IMR-90 (cell line): Measurements from ENCODE around the gene MSANTD4. TPM values are rescaled to one million over a fixed set of nuclear protein-coding genes. Genes with fewer than 3 reads are reported as not detected.

Source experiments
- ATAC-seq: fragments of 200-7000 bp; cut with Tn5 transposase; 2 replicates; pipeline ENCODE4 v1.9.1; 2020; ENCODE audit warnings: low read depth, mild to moderate bottlenecking, moderate library complexity
- BruUV-seq: library from RNA; stranded (reverse); fragments of 400-500 nt; replicated peaks from 2 replicates; lab custom pipeline; 2021; lab: Mats Ljungman, UMichigan
- CTCF ChIA-PET: fragments of 300-600 bp; formaldehyde crosslinking; extraction: SDS; loops from one replicate; lab custom pipeline; 2021; ENCODE audit warnings: antibody characterized with exemption; lab: Yijun Ruan, JAX
- POLR2A ChIA-PET: fragments of 300-600 bp; sonication (Branson Sonifier 250); formaldehyde crosslinking; loops from one replicate; lab custom pipeline; 2022; ENCODE audit warnings: antibody characterized with exemption; ENCODE audit not compliant: unreplicated experiment; lab: Charles Lee
- DNase-seq: peaks from one replicate; pipeline ENCODE4 v3.0.0; 2013
- H2AFZ ChIP-seq: replicated peaks from 2 replicates; pipeline ENCODE3; 2013; ENCODE audit warnings: low read length, mild to moderate bottlenecking; ENCODE audit not compliant: poor library complexity
- H2AK5ac ChIP-seq: 2 replicates; pipeline ENCODE4 v1.6.1; 2013; ENCODE audit warnings: low read depth, low read length, inconsistent platforms
- H2AK9ac ChIP-seq: replicated peaks from 2 replicates; pipeline ENCODE3; 2013; ENCODE audit warnings: mild to moderate bottlenecking, low read depth, low read length, moderate library complexity; ENCODE audit not compliant: poor library complexity
- H2BK120ac ChIP-seq: 2 replicates; pipeline ENCODE4 v1.6.1; 2013; ENCODE audit warnings: low read depth, low read length, inconsistent platforms
- H2BK15ac ChIP-seq: 3 replicates; pipeline ENCODE4 v1.6.1; 2013; ENCODE audit warnings: low read depth, low read length, inconsistent platforms
- H2BK20ac ChIP-seq: 2 replicates; pipeline ENCODE4 v1.6.1; 2013; ENCODE audit warnings: low read depth, mild to moderate bottlenecking, inconsistent platforms, low read length, moderate library complexity
- H2BK5ac ChIP-seq: 2 replicates; pipeline ENCODE4 v1.6.1; 2013; ENCODE audit warnings: mild to moderate bottlenecking, low read depth, low read length, inconsistent platforms; ENCODE audit not compliant: poor library complexity, severe bottlenecking
- H3K14ac ChIP-seq: replicated peaks from 2 replicates; pipeline ENCODE4 v1.6.1; 2013; ENCODE audit warnings: low read depth, low read length, inconsistent platforms
- H3K18ac ChIP-seq: 2 replicates; pipeline ENCODE4 v1.6.1; 2013; ENCODE audit warnings: low read depth, low read length, control low read depth
- H3K23ac ChIP-seq: 2 replicates; pipeline ENCODE4 v1.6.1; 2013; ENCODE audit warnings: low read depth, low read length, inconsistent platforms
- H3K27ac ChIP-seq: 2 replicates; pipeline ENCODE4 v1.5.1; 2013; ENCODE audit warnings: mild to moderate bottlenecking, control low read depth, low read length; ENCODE audit not compliant: insufficient read depth
- H3K27me3 ChIP-seq: 2 replicates; pipeline ENCODE4 v1.6.1; 2013; ENCODE audit warnings: low read length; ENCODE audit not compliant: control insufficient read depth, insufficient read depth
- H3K36me3 ChIP-seq: 2 replicates; pipeline ENCODE4 v1.6.1; 2013; ENCODE audit warnings: low read length, mixed read lengths; ENCODE audit not compliant: control insufficient read depth, insufficient read depth
- H3K4ac ChIP-seq: 2 replicates; pipeline ENCODE4 v1.6.1; 2013; ENCODE audit warnings: low read depth, low read length, inconsistent platforms
- H3K4me1 ChIP-seq: 2 replicates; pipeline ENCODE4 v1.6.1; 2013; ENCODE audit warnings: low read length, mixed read lengths; ENCODE audit not compliant: control insufficient read depth, insufficient read depth
- H3K4me2 ChIP-seq: 2 replicates; pipeline ENCODE4 v1.6.1; 2013; ENCODE audit warnings: low read depth, mild to moderate bottlenecking, control low read depth, low read length, moderate library complexity
- H3K4me3 ChIP-seq: 2 replicates; pipeline ENCODE4 v1.5.1; 2013; ENCODE audit warnings: low read depth, mild to moderate bottlenecking, control low read depth, low read length, moderate library complexity; ENCODE audit not compliant: insufficient read depth
- H3K56ac ChIP-seq: 2 replicates; pipeline ENCODE4 v1.6.1; 2013; ENCODE audit warnings: low read length, inconsistent platforms; ENCODE audit not compliant: insufficient read depth; ENCODE audit errors: extremely low read depth
- H3K79me1 ChIP-seq, 2 experiments: 2 replicates each; pipeline ENCODE4 v1.6.1; 2013; ENCODE audit warnings: low read length in 2 of 2, inconsistent platforms in 1 of 2, low read depth in 1 of 2
- H3K9ac ChIP-seq: 2 replicates; pipeline ENCODE4 v1.6.1; 2013; ENCODE audit warnings: low read depth, low read length, control low read depth
- H3K9me1 ChIP-seq: 2 replicates; pipeline ENCODE4 v1.6.1; 2013; ENCODE audit warnings: low read length, inconsistent platforms; ENCODE audit not compliant: insufficient read depth
- H3K9me3 ChIP-seq: 2 replicates; pipeline ENCODE4 v1.6.1; 2013; ENCODE audit warnings: low read length; ENCODE audit not compliant: control insufficient read depth, insufficient read depth
- H4K20me1 ChIP-seq: 2 replicates; pipeline ENCODE4 v1.6.1; 2013; ENCODE audit warnings: low read length, inconsistent platforms; ENCODE audit not compliant: insufficient read depth
- H4K5ac ChIP-seq: 2 replicates; pipeline ENCODE4 v1.6.1; 2013; ENCODE audit warnings: mild to moderate bottlenecking, low read depth, low read length, control low read depth
- H4K8ac ChIP-seq, 2 experiments: 2 replicates each; pipeline ENCODE4 v1.6.1; 2013; ENCODE audit warnings: low read depth in 2 of 2, low read length in 2 of 2, control low read depth in 1 of 2, inconsistent platforms in 1 of 2
- H4K91ac ChIP-seq: 2 replicates; pipeline ENCODE4 v1.6.1; 2013; ENCODE audit warnings: low read depth, low read length, inconsistent platforms; ENCODE audit not compliant: insufficient read depth
- CEBPB ChIP-seq: IDR thresholded peaks from 2 replicates; pipeline ENCODE4 v1.6.1; 2012; ENCODE audit warnings: low read depth, low read length, improper control_type of control experiment
- CHD1 ChIP-seq: IDR thresholded peaks from 2 replicates; pipeline ENCODE4 v1.6.1; 2012; ENCODE audit warnings: low read depth, low read length, improper control_type of control experiment
- FOS ChIP-seq: fragments of 150-350 bp; IDR thresholded peaks from 2 replicates; pipeline ENCODE4 v1.6.1; 2016; ENCODE audit warnings: low read depth, low read length
- RAD21 ChIP-seq: IDR thresholded peaks from 2 replicates; pipeline ENCODE4 v1.6.1; 2012; ENCODE audit warnings: low read length, improper control_type of control experiment
- WGBS, 2 experiments: methylation state at CpG; one replicate each; pipeline versions ENCODE4 v1.1.5 to v1.1.7; 2013; ENCODE audit warnings: missing lambda C conversion rate in 2 of 2; ENCODE audit not compliant: insufficient read length in 1 of 2; ENCODE audit errors: extremely low coverage in 2 of 2; 5-methylcytosine and 5-hydroxymethylcytosine counted together
- dilution Hi-C: fragments of 300-500 bp; cut with HindIII; formaldehyde crosslinking; loops from one replicate; pipeline ENCODE4 v1.14.3; 2018; ENCODE audit warnings: low sequenced_read_pairs; ENCODE audit not compliant: unreplicated experiment
- in situ Hi-C: fragments of 300-500 bp; cut with MboI; formaldehyde crosslinking; loops from 3 replicates; pipeline ENCODE4 v1.14.3; 2019; ENCODE audit warnings: low sequenced_read_pairs, inconsistent platforms, mixed read lengths
- intact Hi-C: fragments of 100-400 bp; cut with micrococcal nuclease; formaldehyde crosslinking; loops from 2 replicates; pipeline ENCODE4 v1.10.0; 2022
- polyA plus RNA-seq, 3 experiments: library from polyadenylated mRNA; depleted of rRNA; stranded (reverse); fragments of >200 nt; gene quantifications; 2 replicates each; pipeline ENCODE4 v1.2.3, GENCODE V29; 2012; ENCODE audit warnings: low replicate concordance in 1 of 3
- total RNA-seq: library from RNA; depleted of rRNA; stranded (reverse); fragments of >200 nt; gene quantifications from 2 replicates; pipeline ENCODE4 v1.2.3, GENCODE V29; 2012

MSANTD4 gene
- total and polyA plus RNA-seq, 2 of the 4 experiments (the other 2 are of a cell fraction), result 9.4 to 18.8 TPM

DNA sequence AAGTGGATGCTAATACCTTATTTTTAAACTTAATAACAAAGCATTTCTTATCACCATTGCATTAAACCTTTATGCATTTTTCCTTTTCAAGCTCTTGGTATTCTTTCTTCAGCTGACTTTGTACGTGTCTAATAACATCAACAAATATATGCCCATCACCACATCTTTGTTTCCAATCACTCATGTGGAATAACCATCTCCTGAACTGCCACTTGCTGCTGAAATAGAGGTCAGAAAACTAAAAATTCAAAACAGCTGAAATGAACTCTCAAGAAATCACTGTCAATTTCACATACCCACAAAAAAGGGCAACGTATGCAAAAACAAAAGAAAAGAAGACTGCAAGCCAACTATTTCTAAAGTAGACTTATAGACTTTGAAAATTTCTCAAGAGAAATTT is 7.4 kb downstream of the MSANTD4 start:
- DNase-seq (no peak), ATAC-seq (no peak)
- Histone ChIP-seq H3K9me1 (peaks cover 7% of the 10 kb centered on the region; the same call in 1 of the 2 replicates), H3K9ac (no peak overlapping the region), H3K4ac (no peak overlapping the region), H3K56ac (no peak overlapping the region), H3K36me3 (peaks cover 10% of the 10 kb centered on the region), H2AK9ac (no peak overlapping the region), H4K8ac (no peak overlapping the region), H3K27ac (no peak overlapping the region), H3K18ac (no peak overlapping the region), H3K9me3 (no peaks in the 10 kb centered on the region), H4K91ac (no peak overlapping the region), H2AK5ac (no peak overlapping the region), H3K79me1 (peaks cover 34 to 72% of the 10 kb centered on the region in 2 experiments), H3K23ac (no peak overlapping the region), H2BK15ac (no peak overlapping the region), H2AFZ (no peak overlapping the region), H4K5ac (no peak overlapping the region), H3K14ac (no peak overlapping the region), H4K20me1 (peaks cover 5% of the 10 kb centered on the region; the same call in 1 of the 2 replicates), H3K4me1 (peaks cover 6% of the 10 kb centered on the region), H3K4me3 (no peak overlapping the region), H2BK120ac (no peak overlapping the region), H3K27me3 (no peaks in the 10 kb centered on the region), H3K4me2 (no peak overlapping the region), H2BK20ac (no peak overlapping the region), H2BK5ac (no peak overlapping the region)
- intact Hi-C loops, result loop anchor here (5.0 kb wide), 1 partner anchor 102 kb away; no protein-coding TSS in a partner anchor
- ChIA-PET CTCF (no interaction called here), POLR2A (no interaction called here)
- in situ Hi-C loops, result no loop called here
- BruUV-seq, result no TSS peak
- WGBS, 2 experiments, result 14% methylated on average over 1 of the region's 2 CpGs; no CpG with 5 or more reads in 1 of the 2 experiments
- no peak for TF ChIP-seq RAD21
- no peak for TF ChIP-seq FOS
- no peak for TF ChIP-seq CEBPB
- TF ChIP-seq CHD1, result no peak
- dilution Hi-C loops, result no loop called here
